Keratinocyte (primary cell): ENCODE measurements around the gene WDCP.

ENCODE experiments used
- CTCF ChIP-seq, 3 experiments: IDR thresholded peaks in 1 of 3; conservative IDR thresholded peaks in 1 of 3; optimal IDR thresholded peaks in 1 of 3; 2 replicates in 2 of 3; 3 replicates in 1 of 3; pipeline versions ENCODE3 to v1.5.1; 2011; ENCODE audit warnings: low read length in 3 of 3, mild to moderate bottlenecking in 3 of 3, moderate library complexity in 2 of 3, control low read depth in 1 of 3, inconsistent platforms in 1 of 3; ENCODE audit not compliant: insufficient read depth in 2 of 3; ENCODE audit errors: extremely low read depth in 1 of 3
- EZH2 ChIP-seq: IDR thresholded peaks from one replicate; pipeline ENCODE4 v1.6.1; 2012; ENCODE audit warnings: inconsistent platforms, mild to moderate bottlenecking, low read length, moderate library complexity

- no peak for TF ChIP-seq CTCF (optimal IDR thresholded peaks at IDR 0.05 in 1 of 3, IDR thresholded peaks at IDR 0.05 in 1 of 3, conservative IDR thresholded peaks at IDR 0.05 in 1 of 3; ENCODE audit: extremely low read depth in 1 of 3, insufficient read depth in 2 of 3, low read length in 3 of 3)
- TF ChIP-seq EZH2 = no peak
These were observed 477 bp upstream of the WDCP start for GRCh38 chr2:24047703-24048033.
